Gastroesophageal sphincter (tissue), 3 donors: Measurements from ENCODE around the gene TEX11.

Experiments
- CTCF ChIP-seq, 4 experiments: fragments of 200-600 bp in 2 of 4; fragments of 450-650 bp in 2 of 4; sonication (generic) in 1 of 4; IDR thresholded peaks; one replicate each; pipeline ENCODE4 v1.5.1; 2017 to 2019; ENCODE audit warnings: antibody characterized with exemption in 4 of 4, mild to moderate bottlenecking in 2 of 4, moderate library complexity in 2 of 4
- POLR2A ChIP-seq, 2 donors: fragments of 450-650 bp; IDR thresholded peaks; one replicate each; pipeline ENCODE4 v1.6.1; 2017; ENCODE audit warnings: antibody characterized with exemption in 2 of 2, mild to moderate bottlenecking in 2 of 2, moderate library complexity in 1 of 2

GRCh38 chrX:70636218-70636617 lies 272.3 kb downstream of the TEX11 start:
- no peak for TF ChIP-seq CTCF (IDR thresholded peaks at IDR 0.05)
- TF ChIP-seq POLR2A (IDR thresholded peaks at IDR 0.05) = no peak
